Thyroid gland (tissue), 4 donors: ENCODE measurements around the gene PLXNC1.

Experiments
- CTCF ChIP-seq, 6 experiments: fragments of 200-600 bp in 3 of 6; fragments of 450-650 bp in 3 of 6; sonication (generic) in 3 of 6; IDR thresholded peaks; one replicate each; pipeline ENCODE4 v1.5.1; 2016 to 2019; ENCODE audit warnings: antibody characterized with exemption in 6 of 6, mild to moderate bottlenecking in 2 of 6, inconsistent platforms in 1 of 6, moderate library complexity in 1 of 6
- POLR2A ChIP-seq, 2 donors: fragments of 450-650 bp; IDR thresholded peaks; one replicate each; pipeline ENCODE4 v1.6.1; 2017; ENCODE audit warnings: antibody characterized with exemption in 2 of 2, mild to moderate bottlenecking in 2 of 2, moderate library complexity in 1 of 2

GRCh38 chr12:94218233-94218632 lies 69.9 kb downstream of the PLXNC1 start:
- TF ChIP-seq CTCF (IDR thresholded peaks at IDR 0.05) (no peak), POLR2A (IDR thresholded peaks at IDR 0.05) (no peak)
